Measurements from ENCODE around the gene ICAM3. TPM values are rescaled to one million over a fixed set of nuclear protein-coding genes. Genes with fewer than 3 reads are reported as not detected.
A peak's percentile ranks its signal among the peaks of the same experiment; 100 is the strongest.
"Not testable (repeated sequence)": the region's sequence is repeated elsewhere in the genome, so short reads cannot be mapped to it uniquely, and the experiment has no call there.

Gene ICAM3
- total RNA-seq, 1 donor from 2014 or later = 1.4 TPM

DNA sequence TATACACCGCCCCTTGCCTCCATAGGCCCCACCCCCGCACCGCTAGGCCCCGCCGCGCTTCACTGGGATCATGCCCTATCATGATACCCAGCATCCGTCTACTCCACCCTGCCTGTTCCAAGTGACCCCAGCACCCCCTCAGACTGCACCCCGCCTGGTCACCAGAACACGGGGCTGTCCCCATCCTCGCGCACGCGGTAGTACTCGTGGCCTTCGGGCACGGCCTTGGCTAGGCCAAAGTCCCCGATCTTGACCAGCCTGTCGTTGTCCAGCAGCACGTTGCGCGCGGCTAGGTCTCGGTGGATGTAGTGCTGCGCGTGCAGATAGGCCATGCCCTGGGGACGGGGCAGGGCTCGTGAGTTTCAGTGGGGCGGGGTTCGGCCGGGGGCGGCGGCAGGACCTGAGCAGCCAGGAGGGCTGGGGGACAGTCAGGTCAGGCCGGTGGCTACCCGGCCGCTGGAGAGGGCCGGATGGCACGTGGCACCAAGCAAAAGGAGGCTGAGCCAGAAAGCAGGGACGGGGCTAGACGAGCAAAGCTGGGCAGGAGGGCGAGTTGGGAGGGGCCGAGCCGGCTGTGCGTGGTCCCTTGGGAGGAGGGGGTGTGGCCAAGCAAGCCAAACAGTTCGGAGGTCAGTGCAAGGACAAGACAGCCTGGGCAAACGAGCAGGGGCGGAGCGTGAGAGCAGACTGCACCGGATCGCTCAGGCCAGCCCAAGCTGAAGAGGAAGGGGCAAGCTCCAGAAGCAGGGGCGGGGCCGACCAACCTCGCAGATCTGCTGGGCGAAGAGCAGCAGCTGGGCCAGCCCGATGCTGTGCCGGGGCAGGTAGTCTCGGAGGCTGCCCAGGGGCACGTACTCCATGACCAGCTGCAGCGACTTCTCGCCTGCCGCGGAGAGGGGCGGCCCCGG lies 13.6 kb upstream of the ICAM3 start:
- DNase-seq (ENCODE audit: low spot score) = peak; percentile 63

DNA sequence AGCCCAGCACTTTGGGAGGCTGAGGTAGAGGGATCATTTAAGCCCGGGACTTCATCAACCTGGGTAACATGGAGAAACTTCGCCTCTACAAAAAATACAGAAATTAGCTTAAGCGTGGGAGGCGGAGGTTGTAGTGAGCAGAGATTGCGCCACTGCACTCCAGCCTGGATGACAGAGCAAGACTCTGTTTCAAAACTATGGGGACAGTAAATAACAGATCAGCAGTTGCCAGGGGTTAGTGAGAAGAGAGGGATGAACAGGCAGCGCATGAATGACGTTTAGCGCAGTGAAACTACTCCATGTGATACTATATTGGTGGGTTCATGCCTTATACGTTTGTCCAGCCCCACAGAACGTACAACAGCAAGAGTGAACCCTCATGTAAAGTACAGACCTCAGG lies 7.1 kb upstream of the ICAM3 start:
- DNase-seq (ENCODE audit: low spot score) = no peak

DNA sequence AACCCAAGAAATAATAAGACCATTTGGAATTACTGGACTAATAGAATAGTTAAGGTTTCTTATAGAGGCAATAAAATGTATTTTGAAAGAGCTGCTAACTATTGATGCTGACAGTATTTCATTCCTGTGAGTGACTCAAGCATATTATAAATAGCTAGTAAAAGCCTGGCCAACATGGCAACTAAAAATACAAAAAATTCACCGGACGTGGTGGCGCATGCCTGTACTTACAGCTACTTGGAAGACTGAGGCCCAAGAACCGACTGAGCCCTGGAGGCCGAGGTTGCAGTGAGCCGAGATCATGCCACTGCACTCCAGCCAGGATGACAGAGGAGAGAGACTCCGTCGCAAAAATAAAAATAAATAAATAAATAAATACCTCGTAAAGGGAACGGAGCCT lies 5.4 kb upstream of the ICAM3 start:
- no peak for DNase-seq (ENCODE audit: low spot score)

DNA sequence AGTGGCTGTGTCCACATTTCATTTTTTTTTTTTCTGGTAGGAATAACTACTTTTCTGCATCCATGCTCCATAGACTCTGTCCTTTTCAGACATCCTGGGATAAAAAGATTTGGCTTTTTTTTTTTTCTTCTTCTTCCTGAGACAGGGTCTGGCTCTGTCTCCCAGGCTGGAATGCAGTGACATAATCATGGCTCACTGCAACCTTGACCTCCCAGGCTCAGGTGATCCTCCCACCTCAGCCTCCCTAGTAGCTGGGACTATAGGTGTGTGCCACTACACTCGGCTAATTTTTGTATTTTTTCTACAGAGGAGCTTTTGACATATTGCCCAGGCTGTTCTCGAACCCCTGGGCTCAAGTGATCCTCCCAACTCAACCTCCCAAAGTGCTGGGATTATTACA lies 4.1 kb upstream of the ICAM3 start:
- DNase-seq (ENCODE audit: low spot score) = no peak

DNA sequence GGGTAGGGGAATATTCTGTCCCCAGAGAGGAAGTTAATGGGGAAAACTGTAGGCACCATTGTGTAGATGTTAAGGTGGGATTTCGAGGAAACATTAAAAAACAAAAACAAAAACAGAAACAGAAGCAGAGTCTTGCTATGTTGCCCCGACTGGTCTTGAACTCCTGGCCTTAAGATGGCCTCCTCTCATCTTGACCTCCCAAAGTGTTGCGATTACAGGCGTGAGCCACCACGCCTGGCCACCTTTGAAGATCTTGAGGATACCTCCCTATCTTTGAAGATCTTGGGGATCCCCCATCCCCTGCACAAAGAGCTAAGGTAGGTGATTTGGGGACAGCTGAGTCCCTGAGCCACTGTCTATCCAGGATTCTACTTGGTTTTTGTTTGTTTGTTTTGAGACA lies 553 bp upstream of the ICAM3 start:
- DNase-seq (ENCODE audit: low spot score) = no peak

DNA sequence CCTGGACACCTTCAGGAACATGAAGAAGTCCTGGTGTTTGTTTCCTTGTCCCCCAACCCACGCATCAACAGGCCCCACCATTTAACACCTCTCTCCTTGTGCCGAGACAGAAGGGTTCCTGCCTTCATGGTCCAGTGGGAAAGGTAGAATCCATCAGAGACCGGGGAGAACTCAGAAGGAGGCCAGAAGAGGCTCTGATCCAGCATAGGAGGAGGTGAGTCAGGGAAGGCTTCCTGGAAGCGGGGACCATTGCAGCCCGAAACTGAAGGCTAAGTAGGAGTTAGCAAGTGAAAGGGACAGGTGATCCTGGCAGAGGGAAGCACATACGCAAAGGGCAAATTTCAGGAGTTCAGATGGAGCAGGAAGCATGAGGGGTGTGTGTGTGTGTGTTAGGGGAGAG lies 484 bp downstream of the ICAM3 start:
- no peak for DNase-seq (ENCODE audit: low spot score)

DNA sequence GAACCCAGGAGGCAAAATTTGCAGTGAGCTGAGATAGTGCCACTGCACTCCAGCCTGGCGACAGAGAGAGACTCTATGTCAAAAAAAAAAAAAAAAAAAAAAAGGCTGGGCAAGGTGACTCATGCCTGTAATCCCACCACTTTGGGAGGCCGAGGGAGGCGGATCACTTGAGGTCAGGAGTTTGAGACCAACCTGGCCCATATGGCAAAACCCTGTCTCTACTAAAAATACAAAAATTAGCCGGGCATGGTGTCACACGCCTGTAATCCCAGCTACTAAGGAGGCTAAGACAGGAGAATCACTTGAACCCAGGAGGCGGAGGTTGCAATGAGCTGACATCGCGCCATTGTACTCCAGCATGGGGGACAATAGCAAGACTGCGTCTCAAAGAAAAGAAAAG lies 2.7 kb downstream of the ICAM3 start:
- DNase-seq (ENCODE audit: low spot score) = not testable (repeated sequence)

DNA sequence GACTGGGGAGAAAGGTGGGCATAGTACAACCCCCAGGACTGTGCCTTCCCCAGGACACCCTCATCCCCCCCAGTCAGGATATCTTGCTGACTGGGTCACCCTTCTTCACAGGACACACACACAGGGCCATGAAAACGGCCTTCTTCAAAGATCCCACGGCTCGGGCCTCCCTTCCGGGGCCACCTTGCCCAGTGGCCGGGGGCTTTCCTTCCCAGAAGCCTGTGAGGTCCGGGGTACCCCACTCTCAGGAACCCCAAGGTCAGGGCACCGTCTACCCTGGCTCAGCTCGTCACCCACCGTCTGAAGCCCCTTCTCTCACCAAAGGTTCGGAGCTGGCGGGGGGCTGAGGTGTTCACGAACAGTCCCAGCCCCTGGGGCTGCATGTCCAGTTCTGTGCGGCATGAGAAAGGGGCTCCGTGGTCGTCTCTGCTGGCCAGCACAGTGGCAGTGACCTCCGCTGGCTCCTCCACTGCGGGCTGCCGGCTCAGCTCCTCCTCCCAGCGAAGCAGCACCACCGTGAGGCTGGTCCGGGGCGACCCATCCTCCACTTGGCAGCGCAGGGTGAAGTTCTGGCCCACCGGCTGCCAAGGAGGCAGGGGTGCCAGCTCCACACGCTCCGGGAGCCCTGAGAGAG lies 4.0 kb downstream of the ICAM3 start:
- DNase-seq (ENCODE audit: low spot score) = no peak

DNA sequence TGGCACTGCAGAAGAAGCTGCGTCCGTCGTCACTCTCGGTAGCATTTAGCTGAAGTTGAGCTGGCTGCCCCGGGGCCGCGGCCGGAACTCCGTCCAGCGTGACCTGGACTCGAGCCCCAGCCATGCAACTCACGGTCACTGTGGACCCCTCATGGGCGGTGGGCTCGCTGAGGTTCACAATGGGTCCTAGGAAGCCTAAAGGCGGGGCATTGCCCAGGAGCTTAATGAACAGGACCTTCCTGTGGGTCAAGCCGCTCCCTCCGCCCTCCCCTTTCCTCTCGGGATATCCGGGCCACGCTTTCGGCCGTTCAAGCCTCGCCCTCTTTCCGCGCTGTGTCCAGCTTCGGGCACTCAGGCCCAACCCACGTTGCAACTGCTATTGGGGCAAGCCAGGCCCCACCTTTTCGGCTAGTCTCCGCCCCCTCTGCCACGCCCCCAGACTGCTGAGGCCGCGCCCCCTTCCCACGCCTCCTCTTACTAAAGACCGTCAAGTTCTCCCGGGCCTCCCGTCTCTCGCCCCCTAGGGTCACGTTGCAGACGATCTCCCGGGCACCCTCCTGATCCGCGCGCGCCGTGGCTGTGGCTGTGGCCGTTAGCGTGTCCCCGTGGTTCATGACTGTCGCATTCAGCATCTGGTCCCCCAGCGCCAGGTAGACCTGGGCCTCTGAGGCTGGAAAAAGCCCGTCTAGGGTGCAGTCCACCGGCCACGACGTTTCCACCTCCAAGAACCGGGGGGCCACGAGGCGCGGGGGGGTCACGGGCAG lies 4.7 kb downstream of the ICAM3 start:
- peak; percentile 97 for DNase-seq (ENCODE audit: low spot score)

DNA sequence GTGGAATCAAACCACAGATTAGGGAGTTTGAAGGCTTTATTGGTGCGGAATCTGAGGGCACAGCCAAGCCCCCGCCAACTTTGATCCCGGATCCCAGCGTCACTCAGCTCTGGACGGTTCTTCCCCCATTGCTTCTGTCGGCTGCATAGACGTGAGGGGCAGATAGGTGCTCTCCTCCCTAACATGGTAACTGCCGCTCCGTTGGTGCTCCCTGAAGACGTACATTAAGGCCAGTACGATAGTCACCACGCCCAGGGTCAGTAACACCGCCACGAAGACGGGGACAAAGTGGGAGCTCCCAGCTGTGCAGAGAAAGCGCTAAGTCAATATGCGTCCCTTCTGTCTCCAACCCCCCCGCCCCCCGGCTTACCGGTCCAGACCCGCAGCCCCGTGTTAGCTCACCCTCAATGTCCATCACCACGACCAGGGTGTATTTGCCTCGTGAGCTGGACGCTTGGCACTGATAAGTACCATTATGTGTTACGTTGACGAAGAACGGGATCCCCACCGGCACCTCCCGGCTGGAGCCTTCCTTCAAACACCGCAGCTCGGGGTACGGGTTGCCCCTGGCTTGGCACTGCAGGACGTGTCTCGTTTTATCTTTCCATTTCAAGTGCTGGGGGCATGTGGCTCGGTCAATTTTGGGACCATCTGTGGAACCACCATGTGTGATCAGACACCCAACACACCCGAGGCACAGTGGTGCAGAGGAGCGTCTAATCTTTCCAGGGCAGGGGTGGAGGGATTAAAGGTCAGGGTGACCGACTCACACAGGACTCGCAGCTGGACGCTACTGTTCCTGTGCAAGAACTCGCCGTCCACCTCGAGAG lies 5.5 kb downstream of the ICAM3 start:
- DNase-seq (ENCODE audit: low spot score) = peak; percentile 10

DNA sequence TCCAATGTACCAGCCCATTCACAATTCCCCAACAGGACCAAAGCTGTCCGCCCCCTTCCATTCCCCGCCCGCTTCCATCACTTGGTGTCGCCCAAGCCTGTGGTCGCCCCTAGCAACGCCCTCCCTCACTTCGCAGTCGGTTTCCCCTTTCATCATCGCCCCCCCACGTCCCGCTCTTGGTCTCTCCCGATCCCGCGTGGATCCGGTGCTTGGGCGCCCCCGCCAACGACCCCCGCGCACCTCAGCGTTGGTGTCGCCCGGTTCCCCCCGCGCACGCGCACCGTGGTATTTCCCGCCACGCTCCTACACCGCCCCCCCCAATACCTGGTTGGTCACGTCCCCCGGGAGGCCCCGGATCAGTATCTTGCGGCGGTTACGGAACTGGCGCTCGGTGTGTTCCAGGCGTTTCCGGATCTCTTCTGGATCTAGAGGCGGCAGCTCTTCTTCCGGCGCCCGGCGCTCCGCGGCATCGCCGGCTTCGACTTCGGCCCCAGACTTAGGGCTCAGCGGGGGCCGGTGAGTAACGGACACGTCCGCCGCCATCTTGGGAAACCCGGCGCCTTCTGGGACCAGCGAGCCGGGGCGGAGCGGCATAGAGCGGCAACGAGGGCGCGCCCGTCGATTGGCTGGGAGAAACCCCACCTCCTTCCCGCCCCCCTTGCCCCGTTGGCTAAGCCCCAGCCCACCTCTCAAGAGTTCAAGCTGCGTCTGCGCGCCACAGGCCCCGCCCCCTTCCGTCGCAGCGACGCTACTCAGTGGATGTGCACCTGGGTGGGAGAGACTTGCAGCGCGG lies 6.3 kb downstream of the ICAM3 start, which contains the start of gene RAVER1:
RAVER1 (minus strand) TSS at position 565 of the 793 bp plus-strand sequence; CDS start at position 543, 22 bp downstream.
- DNase-seq (ENCODE audit: low spot score) = peak; percentile 99

DNA sequence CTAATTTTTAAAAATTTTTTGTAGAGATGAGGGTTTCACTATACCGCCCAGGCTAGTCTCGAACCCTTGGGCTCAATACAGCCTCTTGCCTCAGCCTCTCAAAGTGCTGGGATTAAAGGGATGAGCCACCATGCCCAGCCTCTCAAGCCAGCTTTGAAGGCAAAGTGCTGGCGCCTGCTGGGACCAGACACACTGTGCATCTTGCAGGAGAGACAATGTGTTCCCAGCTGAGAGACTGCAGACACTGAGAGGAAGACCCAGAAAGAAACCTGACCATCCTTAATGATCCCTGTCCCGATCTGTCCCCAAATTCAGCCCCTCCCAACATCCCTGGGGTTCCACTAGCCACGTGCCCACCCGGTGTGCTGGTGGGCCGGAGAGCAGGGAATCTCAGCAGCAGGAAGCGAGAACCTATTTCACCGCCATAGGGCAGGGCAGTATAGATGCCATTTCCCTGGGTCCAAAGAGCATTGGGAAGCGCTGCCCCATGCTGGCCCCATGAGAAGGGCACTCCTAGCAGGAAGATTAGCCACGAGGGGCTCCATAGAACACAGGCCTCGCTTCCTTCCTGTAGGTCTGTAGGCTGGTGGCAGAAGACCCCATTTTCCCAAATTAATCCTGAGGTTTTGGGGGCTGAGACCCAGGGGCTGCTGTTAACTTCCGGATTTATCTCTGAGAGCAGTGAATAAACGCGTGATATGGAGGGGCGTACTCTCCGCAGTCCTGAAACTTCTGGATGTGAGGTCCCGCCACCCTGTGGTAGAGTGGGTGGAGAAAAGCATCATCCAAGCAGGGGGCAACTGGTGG lies 7.1 kb downstream of the ICAM3 start:
- no peak for DNase-seq (ENCODE audit: low spot score)

DNA sequence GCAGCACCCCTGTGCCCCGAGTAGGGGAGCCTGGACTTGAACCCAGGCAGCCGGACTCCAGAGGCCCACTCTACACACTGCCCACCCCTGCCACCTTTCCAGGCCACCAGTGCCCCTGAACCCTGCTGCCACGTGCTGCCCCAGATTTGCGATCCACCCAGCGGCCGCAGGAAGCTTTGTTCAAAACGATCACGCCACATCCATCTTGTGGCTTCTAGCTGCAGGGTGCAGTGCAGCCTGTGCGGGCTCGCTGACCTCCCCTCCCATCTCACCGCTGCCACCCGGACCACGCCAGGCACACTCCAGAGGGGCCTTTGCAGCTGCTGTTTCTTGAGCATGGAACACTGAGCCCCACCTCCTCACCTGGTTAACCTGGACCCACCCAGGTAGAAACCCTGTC lies 9.9 kb downstream of the ICAM3 start:
- DNase-seq (ENCODE audit: low spot score) = no peak

DNA sequence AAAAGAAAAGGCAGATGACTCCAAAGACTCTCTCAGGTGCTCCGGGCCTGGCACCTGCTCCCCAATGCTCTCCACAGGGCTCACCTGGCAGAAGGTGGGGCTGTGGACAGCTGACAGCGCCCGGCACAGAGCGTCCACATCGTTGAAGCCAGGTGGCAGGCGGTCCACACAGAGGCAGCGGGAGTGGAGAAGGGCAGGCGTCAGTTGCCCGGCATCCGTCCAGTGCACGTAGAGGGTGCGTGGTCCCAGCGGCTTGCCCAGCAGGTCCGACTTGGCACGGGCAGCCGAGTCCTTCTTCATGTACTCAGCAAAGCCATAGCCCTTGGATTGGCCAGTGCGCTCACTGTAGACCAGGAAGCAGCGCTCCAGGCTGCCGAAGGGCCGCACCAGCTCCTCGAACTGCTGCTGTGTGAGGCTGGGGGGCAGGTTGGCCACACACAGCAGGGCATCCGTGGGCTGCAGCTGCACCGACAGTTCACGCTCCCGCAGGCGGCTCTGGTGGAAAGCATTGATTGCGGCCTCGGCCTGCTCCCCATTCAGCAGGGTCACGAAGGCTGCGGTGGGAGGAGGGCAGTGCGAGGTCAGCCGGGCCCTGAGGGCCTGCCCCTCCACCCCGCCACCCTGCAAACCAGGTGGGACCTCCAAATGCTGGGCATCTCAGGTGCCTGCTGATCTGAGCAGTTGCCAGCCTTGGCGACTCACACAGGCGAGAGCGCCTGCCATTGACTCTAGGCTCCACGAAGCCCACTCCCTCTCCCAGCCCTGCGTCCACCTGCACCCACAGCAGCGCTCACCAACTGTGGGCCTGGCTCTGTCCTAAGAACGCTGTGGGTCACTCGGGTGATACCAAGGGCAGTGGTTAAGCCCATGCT lies 10.6 kb downstream of the ICAM3 start:
- no peak for DNase-seq (ENCODE audit: low spot score)

DNA sequence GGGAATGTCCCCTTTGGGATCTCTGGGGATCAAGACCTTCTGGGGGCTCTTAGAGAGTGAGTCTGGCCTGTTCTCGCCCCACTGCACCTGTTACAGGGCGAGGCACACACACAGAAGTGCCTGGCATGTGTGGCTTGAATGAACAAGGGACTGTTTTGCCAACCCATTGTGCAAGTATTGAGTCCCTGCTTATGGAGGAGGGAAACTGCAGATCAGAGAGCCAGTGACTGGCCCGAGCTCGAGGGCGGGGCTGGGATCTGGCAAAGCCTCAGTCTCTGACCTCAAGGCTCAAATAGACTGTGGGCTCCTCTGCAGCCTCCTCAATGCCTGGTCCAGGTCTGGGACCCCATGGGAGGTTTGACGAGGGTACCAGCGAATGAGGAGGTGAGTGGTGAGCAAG lies 11.6 kb downstream of the ICAM3 start:
- no peak for DNase-seq (ENCODE audit: low spot score)

DNA sequence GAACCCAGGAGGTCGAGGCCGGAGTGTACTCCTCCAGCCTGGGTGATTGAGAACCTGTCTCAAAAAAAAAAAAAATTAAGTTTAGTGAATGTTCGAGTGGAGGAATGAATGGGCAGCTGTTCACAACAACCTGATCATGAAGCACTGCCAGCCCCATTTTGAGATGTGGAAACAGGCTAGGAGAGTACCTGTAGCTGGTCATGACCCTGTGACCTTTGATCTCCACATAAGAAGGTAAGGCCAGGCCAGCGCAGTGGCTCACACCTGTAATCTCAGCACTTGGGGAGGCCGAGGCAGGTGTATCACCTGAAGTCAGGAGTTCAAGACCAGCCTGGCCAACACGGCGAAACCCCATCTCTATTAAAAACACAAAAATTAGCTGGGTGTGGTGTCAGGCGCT lies 13.7 kb downstream of the ICAM3 start:
- no peak for DNase-seq (ENCODE audit: low spot score)

DNA sequence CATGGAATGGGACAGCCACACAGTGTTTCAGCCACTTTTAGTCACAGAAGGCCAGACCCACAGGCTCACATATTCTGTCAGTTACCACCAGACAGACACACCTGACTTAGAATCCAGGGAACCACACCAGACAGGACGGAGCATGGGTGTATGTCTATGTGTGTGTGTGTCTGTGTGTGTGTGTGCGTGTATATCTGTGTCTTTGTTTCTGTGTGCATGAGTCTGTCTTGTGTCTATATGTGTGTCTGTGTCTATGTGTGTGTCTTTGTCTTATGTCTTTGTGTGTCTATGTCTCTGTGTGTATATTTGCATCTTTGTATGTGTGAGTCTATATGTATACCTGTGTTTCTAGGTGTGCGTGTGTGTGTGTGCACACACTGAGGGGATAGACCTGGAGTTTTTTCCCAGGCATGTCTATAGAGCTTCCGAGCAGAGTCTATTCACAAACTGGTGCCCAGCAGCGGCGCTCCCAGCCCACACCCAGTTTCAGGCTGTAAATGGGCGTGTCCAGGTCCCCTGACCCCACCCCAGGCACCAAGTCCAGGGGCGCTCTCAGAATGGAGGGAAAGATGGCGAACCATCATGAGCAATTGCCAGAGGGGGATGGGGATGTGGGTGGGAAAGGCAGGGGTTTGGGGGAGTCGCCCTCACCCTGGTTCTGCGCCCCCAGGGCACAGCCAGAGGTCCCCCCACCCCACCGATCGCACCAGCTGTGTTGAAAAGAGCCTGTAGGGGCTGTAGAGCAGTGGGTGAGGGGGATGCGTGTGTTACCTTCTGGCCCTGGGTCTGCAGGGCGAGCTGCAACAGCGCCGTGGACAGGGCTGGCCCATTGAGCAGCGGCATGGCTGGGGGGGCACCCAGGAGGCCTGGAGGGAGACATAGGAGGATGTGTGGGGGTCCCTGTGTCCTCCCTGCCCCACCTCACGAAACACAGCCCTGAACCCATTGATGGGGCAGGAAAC lies 17.3 kb downstream of the ICAM3 start:
- no peak for DNase-seq (ENCODE audit: low spot score)

DNA sequence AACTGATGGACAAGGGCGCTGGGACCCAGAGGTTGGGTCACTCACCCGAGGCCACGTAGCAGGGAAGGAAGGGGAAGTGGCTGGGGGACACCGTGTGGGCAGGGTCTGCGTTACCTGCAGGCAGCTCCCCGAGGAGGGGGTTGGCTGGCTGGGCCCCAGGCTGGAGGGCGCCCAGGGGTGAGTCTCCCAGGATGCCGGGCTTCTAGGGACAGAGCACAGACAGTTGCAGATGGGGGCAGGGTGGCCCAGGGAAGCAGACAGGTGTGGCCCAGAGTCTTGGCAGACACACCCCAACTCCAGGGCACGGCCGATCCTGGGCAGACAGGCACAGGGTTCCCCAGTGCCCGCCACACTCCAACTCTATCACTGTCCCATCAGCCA lies 18.0 kb downstream of the ICAM3 start:
- DNase-seq (ENCODE audit: low spot score) = no peak
